GM18951 (cell line): Measurements from ENCODE around the gene QSOX2.

ENCODE experiments used
- POLR2A ChIP-seq: IDR thresholded peaks from 4 replicates; pipeline ENCODE4 v1.6.1; 2011; ENCODE audit warnings: mild to moderate bottlenecking; ENCODE audit not compliant: insufficient read length, insufficient read depth; ENCODE audit errors: extremely low read depth
- in situ Hi-C: fragments of 300-500 bp; cut with MboI; formaldehyde crosslinking; loops from one replicate; pipeline ENCODE4 v1.12.0; 2022; ENCODE audit warnings: low sequenced_read_pairs, mixed read lengths, inconsistent platforms; ENCODE audit not compliant: unreplicated experiment

QSOX2 gene

GRCh38 chr9:136245219-136246150 is at the start of gene QSOX2:
QSOX2 (minus strand) TSS chr9:136245812; CDS start chr9:136245803, 9 bp downstream.
- peak; percentile 70 for TF ChIP-seq POLR2A
- in situ Hi-C loops: no loop called here

- TF ChIP-seq POLR2A: no peak
- in situ Hi-C loops: no loop called here
Measured at GRCh38 chr9:136295055-136295454, 49.4 kb upstream of the QSOX2 start.

- in situ Hi-C loops: no loop called here
- TF ChIP-seq POLR2A: no peak
Measured at GRCh38 chr9:136294437-136294836, 48.8 kb upstream of the QSOX2 start.

GRCh38 chr9:136293476-136294077 is 48.0 kb upstream of the QSOX2 start:
- in situ Hi-C loops: no loop called here
- TF ChIP-seq POLR2A: no peak

GRCh38 chr9:136292591-136293448 is 47.2 kb upstream of the QSOX2 start:
- in situ Hi-C loops: no loop called here
- TF ChIP-seq POLR2A: no peak

- in situ Hi-C loops: no loop called here
- TF ChIP-seq POLR2A: no peak
Measured at GRCh38 chr9:136292026-136292538, 46.5 kb upstream of the QSOX2 start.

GRCh38 chr9:136291306-136292025 is 45.9 kb upstream of the QSOX2 start:
- in situ Hi-C loops: no loop called here
- no peak for TF ChIP-seq POLR2A

GRCh38 chr9:136290508-136291000 is 44.9 kb upstream of the QSOX2 start:
- TF ChIP-seq POLR2A: no peak
- in situ Hi-C loops: no loop called here

- TF ChIP-seq POLR2A: no peak
- in situ Hi-C loops: no loop called here
Measured at GRCh38 chr9:136289651-136290507, 44.3 kb upstream of the QSOX2 start.

- in situ Hi-C loops: no loop called here
- no peak for TF ChIP-seq POLR2A
Measured at GRCh38 chr9:136287960-136288753, 42.5 kb upstream of the QSOX2 start.

GRCh38 chr9:136286987-136287379 is 41.4 kb upstream of the QSOX2 start:
- in situ Hi-C loops: no loop called here
- TF ChIP-seq POLR2A: no peak
